Adipocyte (in vitro differentiated cells): ENCODE measurements around the gene CNPY1.

Experiments
- DNase-seq: peaks from one replicate; pipeline ENCODE4 v3.0.0-alpha.2; 2015; ENCODE audit warnings: low read depth
- H3K27me3 ChIP-seq: replicated peaks from 2 replicates; pipeline ENCODE4 v1.7.0; 2013; ENCODE audit warnings: mild to moderate bottlenecking, low read length, moderate library complexity; ENCODE audit not compliant: control insufficient read depth, insufficient read depth
- H3K36me3 ChIP-seq: 2 replicates; pipeline ENCODE4 v1.7.0; 2013; ENCODE audit warnings: low read length, mild to moderate bottlenecking, moderate library complexity; ENCODE audit not compliant: control insufficient read depth, insufficient read depth, severe bottlenecking
- H3K4me1 ChIP-seq: 2 replicates; pipeline ENCODE4 v1.7.0; 2013; ENCODE audit warnings: mild to moderate bottlenecking, low read length, moderate library complexity; ENCODE audit not compliant: control insufficient read depth, insufficient read depth
- H3K4me3 ChIP-seq: 2 replicates; pipeline ENCODE4 v1.7.0; 2013; ENCODE audit warnings: mild to moderate bottlenecking, low read length, moderate library complexity
- H3K9ac ChIP-seq: 2 replicates; pipeline ENCODE4 v1.7.0; 2013; ENCODE audit warnings: mild to moderate bottlenecking, low read length, moderate library complexity
- H3K9me3 ChIP-seq: 2 replicates; pipeline ENCODE4 v1.7.0; 2013; ENCODE audit warnings: mild to moderate bottlenecking, low read length, moderate library complexity; ENCODE audit not compliant: control insufficient read depth

Gene CNPY1

GRCh38 chr7:155453296-155454182 is 92.8 kb downstream of the CNPY1 start:
- no peaks in the 10 kb centered on the region for H3K36me3 ChIP-seq
- DNase-seq = no peak

GRCh38 chr7:155452505-155453295 is 93.7 kb downstream of the CNPY1 start:
- peaks cover 2% of the 10 kb centered on the region for H3K9me3 ChIP-seq
- no peak for DNase-seq
- peaks cover 72% of the 10 kb centered on the region for H3K27me3 ChIP-seq
- H3K36me3 ChIP-seq = no peaks in the 10 kb centered on the region
- H3K9ac ChIP-seq = no peak overlapping the region
- H3K4me3 ChIP-seq = no peak overlapping the region
- peaks cover 4% of the 10 kb centered on the region for H3K4me1 ChIP-seq

More at GRCh38 chr7:155453296-155454182, 92.8 kb downstream of the CNPY1 start:
- peaks cover 2% of the 10 kb centered on the region for H3K9me3 ChIP-seq
- no peak overlapping the region for H3K9ac ChIP-seq
- peaks cover 64% of the 10 kb centered on the region for H3K27me3 ChIP-seq
- peaks cover 4% of the 10 kb centered on the region for H3K4me1 ChIP-seq
- H3K4me3 ChIP-seq = no peak overlapping the region

GRCh38 chr7:155451840-155452239 is 94.5 kb downstream of the CNPY1 start:
- no peaks in the 10 kb centered on the region for H3K36me3 ChIP-seq
- no peak overlapping the region for H3K9ac ChIP-seq
- peaks cover 77% of the 10 kb centered on the region for H3K27me3 ChIP-seq
- H3K4me3 ChIP-seq = no peak overlapping the region
- DNase-seq = no peak
- H3K4me1 ChIP-seq = peaks cover 1% of the 10 kb centered on the region
- H3K9me3 ChIP-seq = peaks cover 2% of the 10 kb centered on the region
